ENCODE data around the gene UGT1A4. TPM values are rescaled to one million over a fixed set of nuclear protein-coding genes. Genes with fewer than 3 reads are reported as not detected.

Gene UGT1A4
- total RNA-seq, 1 donor from 2014 or later, result not detected

DNA sequence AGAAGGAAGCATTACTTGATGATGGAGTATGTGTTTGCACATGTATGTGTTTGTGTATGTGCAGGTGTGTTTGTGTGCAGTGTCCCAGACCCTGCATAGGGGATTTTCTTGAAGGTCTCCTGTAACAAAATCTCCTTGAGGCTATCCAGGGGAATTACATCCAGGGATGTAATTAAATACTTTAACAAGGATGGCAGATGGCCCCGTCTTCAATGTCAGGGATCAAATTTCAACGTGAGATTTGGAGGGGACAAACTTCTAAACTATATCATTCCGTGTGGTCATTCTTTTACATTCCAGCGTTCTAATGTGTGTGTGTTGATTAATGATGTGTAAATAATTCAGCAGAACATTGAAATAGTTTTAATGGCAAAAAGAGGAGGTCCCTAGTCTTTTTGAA lies 43.5 kb upstream of the UGT1A4 start:
- Histone ChIP-seq H3K4me3 (no peak overlapping the region), H3K9me3 (no peaks in the 10 kb centered on the region), H3K27me3 (no peaks in the 10 kb centered on the region), H3K27ac (no peak overlapping the region), H3K36me3 (no peaks in the 10 kb centered on the region), H3K4me1 (no peaks in the 10 kb centered on the region)
- intact Hi-C loops (cut with DNase I), result no loop called here
- TF ChIP-seq, protein P1, sequence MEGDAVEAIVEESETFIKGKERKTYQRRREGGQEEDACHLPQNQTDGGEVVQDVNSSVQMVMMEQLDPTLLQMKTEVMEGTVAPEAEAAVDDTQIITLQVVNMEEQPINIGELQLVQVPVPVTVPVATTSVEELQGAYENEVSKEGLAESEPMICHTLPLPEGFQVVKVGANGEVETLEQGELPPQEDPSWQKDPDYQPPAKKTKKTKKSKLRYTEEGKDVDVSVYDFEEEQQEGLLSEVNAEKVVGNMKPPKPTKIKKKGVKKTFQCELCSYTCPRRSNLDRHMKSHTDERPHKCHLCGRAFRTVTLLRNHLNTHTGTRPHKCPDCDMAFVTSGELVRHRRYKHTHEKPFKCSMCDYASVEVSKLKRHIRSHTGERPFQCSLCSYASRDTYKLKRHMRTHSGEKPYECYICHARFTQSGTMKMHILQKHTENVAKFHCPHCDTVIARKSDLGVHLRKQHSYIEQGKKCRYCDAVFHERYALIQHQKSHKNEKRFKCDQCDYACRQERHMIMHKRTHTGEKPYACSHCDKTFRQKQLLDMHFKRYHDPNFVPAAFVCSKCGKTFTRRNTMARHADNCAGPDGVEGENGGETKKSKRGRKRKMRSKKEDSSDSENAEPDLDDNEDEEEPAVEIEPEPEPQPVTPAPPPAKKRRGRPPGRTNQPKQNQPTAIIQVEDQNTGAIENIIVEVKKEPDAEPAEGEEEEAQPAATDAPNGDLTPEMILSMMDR (IDR thresholded peaks at IDR 0.05), result no peak
- DNase-seq (ENCODE audit: low spot score in 2 of 2), result no peak

DNA sequence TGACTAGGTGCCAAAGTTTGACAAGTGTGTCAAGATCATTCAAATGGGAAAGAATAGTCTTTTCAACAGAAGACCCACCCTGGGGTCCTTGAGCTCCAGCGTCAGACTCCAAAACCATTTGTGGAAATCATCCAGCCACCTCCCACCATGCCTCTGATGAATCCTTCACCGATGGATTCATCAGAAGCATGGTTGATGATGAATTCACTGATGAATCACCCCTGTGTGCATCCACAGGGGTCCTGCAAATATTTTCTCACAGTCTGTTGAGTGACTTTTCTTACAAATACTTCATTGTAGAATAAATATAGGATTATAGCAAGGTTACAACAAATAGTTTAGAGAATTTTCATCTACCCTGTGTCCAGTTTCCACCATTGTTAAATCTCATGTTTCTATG lies 42.5 kb upstream of the UGT1A4 start:
- intact Hi-C loops (cut with DNase I), result no loop called here
- TF ChIP-seq, protein P1 (IDR thresholded peaks at IDR 0.05), result no peak

DNA sequence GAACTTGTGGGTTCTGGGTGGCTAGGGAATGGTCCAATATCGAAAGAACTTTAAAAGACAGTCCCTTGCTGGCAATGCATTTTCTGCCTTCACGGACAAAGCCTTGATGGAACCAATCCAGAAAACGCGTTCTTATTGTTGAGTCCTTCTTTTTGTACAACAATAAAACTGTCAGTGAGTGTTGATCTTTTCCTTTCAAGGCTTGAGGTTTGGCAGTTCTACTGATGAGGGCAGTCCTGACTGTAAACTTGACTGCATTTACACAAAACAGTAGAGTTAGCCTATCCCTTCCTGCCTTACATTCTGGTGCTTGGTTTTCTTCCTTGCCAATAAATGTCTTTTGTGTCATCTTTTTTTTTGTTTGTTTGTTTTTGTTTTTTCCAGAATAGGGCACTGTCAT lies 39.3 kb upstream of the UGT1A4 start:
- H3K27me3 ChIP-seq, result no peaks in the 10 kb centered on the region
- H3K4me3 ChIP-seq, result no peak overlapping the region
- H3K27ac ChIP-seq, result no peak overlapping the region
- H3K4me1 ChIP-seq, result no peaks in the 10 kb centered on the region
- DNase-seq (ENCODE audit: low spot score in 2 of 2), result no peak
- no peaks in the 10 kb centered on the region for H3K9me3 ChIP-seq
- intact Hi-C loops (cut with DNase I), result no loop called here
- TF ChIP-seq, protein P1 (IDR thresholded peaks at IDR 0.05), result no peak
- no peaks in the 10 kb centered on the region for H3K36me3 ChIP-seq

More for the DNA sequence above, 42.5 kb upstream of the UGT1A4 start:
- Histone ChIP-seq H3K27ac (no peak overlapping the region), H3K4me3 (no peak overlapping the region), H3K36me3 (no peaks in the 10 kb centered on the region), H3K27me3 (no peaks in the 10 kb centered on the region), H3K9me3 (no peaks in the 10 kb centered on the region), H3K4me1 (no peaks in the 10 kb centered on the region)
- DNase-seq (ENCODE audit: low spot score in 2 of 2), result no peak

DNA sequence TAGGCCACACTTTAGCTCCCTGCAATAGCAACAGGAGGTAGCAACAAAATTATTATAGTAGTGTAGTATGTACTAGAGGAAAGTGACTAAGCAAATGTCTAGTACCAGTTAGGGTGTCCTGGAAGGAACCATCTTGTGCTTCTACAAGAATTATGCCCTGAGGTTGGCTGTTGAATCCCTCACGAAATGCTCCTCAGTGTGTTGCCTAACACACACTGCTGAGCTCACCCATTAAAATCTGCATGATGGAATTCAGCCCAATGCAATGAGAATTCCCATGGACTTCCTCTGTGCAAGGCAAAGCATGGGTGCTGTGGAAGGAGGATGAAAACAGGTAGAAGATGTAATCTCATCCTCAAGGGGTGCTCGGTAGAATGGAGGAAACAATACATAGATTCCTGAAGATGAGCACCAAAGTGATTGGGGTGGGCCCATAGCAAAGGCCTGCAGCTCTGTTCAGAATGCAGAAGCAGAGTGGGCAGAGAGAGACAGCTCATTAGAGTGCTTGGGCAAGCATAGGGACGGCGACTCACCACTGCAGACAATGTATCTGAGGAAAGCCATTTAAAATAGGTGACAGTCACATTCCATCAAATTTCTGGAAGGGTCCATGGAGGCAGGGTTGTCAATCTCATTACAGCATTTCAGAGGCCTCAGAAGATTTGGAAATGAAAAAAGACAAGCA lies 38.0 kb upstream of the UGT1A4 start:
- no peak for DNase-seq (ENCODE audit: low spot score in 2 of 2)
- Histone ChIP-seq H3K4me3 (no peak overlapping the region), H3K27ac (no peak overlapping the region), H3K27me3 (no peaks in the 10 kb centered on the region), H3K4me1 (no peaks in the 10 kb centered on the region), H3K9me3 (no peaks in the 10 kb centered on the region), H3K36me3 (no peaks in the 10 kb centered on the region)
- TF ChIP-seq, protein P1 (IDR thresholded peaks at IDR 0.05), result no peak
- intact Hi-C loops (cut with DNase I), result no loop called here

DNA sequence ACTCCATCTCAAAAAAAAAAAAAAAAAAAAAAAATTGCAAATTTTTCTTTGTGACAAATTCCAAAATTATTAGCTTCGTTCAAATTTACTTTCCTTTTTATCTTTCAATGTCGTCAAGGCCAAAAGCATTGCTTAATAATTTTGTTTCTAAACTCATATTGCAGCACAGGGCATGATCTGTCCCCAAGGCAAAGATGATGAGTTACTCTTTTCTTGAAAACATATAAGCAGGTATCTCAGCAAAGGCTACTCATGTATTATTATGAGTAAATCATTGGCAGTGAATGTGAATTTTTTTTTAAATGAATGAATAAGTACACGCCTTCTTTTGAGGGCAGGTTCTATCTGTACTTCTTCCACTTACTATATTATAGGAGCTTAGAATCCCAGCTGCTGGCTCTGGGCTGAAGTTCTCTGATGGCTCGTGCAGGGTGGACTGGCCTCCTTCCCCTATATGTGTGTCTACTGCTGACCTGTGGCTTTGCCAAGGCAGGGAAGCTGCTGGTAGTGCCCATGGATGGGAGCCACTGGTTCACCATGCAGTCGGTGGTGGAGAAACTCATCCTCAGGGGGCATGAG lies 36.9 kb upstream of the UGT1A4 start, which contains the start of gene UGT1A7:
Gene UGT1A7, plus strand, starts transcription at position 381 of the 579 bp plus-strand sequence. Its CDS starts 37 bp downstream, at position 418.
- no peaks in the 10 kb centered on the region for H3K9me3 ChIP-seq
- no peak for DNase-seq (ENCODE audit: low spot score in 2 of 2)
- TF ChIP-seq, protein P1 (IDR thresholded peaks at IDR 0.05), result no peak
- intact Hi-C loops (cut with DNase I), result no loop called here
- H3K4me1 ChIP-seq, result no peaks in the 10 kb centered on the region
- no peaks in the 10 kb centered on the region for H3K27me3 ChIP-seq
- H3K4me3 ChIP-seq, result no peak within 1 kb of the TSS
- H3K36me3 ChIP-seq, result no peaks in the 10 kb centered on the region
- no peak within 1 kb of the TSS for H3K27ac ChIP-seq
